NCI-H2081 treated with DMSO at 0.1 percent for 48 hours (cell line): Measurements from ENCODE around the gene HNF4A.
A peak's percentile ranks its signal among the peaks of the same experiment; 100 is the strongest.
"Not testable (repeated sequence)": the region's sequence is repeated elsewhere in the genome, so short reads cannot be mapped to it uniquely, and the experiment has no call there.

Source experiments
- DNase-seq: peaks from one replicate; lab custom pipeline; 2025; lab: John Stamatoyannopoulos, UW

HNF4A gene

DNA sequence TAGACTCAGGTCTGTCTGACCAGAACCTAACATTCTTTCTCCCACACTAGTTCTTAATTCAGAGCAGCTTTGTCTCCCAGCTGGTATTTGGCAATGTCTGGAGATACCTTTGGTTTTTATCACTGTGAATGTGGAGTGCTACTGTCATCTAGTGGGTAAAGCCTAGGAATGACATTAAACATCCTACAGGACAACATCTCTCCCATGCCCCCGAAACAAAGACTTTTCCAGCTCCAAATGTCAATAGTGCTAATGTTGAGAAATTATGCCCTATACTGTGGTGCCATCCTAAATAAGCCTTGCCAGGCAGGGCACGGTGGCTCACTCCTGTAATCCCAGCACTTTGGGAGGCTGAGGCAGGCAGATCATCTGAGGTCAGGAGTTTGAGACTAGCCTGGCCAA, 116.0 kb downstream of the HNF4A start:
- DNase-seq: no peak

DNA sequence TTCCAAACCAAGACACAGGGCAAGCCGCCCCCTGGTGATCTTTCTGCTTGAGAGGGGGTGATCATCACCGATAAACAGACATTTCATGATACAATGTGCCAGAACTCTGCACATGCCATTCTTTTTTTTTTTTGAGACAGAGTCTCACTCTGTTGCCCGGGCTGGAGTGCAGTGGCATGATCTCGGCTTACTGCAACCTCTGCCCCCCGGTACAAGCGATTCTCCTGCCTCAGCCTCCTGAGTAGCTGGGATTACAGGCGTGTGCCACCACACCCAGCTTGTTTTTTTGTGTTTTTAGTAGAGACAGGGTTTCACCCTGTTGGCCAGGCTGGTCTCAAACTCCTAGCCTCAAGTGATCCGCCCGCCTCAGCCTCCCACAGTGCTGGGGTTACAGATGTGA, 116.8 kb downstream of the HNF4A start:
- not testable (repeated sequence) for DNase-seq

DNA sequence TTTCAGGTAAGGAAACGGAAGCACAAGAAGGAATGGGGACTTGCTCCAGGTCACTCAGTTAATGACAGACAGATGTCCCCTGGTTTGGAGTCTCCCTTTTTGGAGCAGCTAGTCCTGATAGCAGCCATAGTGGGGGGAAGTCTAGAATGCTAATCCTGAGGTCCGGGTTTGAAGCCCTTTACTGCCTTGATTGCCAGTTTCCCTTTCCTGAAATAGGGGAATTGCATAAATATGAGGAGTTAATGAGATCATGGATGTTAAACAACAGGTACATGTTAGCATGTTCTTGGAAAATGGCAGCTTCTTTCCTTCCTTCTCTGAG, 119.8 kb downstream of the HNF4A start:
- DNase-seq: no peak

DNA sequence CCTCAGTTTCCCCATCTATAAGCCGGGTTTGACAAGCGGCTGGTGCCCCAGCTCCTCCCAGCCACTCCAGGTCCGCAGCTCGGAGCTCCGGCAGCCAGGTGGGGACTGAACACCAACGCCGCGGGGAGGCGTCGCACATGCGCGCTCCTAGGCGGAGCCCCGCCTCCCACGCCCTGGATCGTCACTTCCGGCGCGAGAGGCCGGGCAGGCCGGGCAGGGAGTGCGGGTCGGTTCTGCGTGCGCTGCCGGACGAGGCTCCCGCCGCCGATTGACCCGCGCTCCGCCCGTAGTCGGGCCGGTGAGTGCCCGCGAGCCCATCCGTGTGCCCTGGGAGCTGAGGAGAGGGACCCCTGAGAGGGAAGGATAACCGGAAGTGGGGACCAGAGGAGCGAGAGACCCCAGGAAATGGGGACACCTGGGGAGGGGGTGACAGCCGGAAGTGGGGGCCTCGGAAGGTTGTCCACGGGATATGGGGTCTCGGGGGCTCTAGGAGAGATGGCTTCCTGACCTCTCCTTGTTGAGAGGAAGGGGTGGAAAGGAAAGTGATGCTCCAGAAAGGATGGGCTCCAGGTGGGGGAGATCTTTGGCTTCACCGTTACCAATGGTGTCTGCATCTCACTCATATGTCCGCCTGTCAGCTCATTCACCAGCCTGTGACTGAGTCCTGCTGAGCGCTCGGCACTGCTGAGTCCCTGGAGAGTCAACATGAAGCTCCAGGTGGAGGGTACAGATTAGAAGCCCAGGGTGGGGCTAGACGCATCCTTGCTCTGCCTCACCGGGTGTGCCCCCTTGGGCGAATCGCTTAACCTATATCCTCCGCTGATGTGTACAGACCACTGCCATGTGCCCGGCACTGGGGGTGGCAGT, 120.4 kb downstream of the HNF4A start, which contains the start of gene TTPAL:
Gene TTPAL (plus strand): TSS at position 181 of the 867 bp plus-strand sequence. CDS start 4,126 bp downstream, outside the sequence.
- peak; percentile 57 for DNase-seq

DNA sequence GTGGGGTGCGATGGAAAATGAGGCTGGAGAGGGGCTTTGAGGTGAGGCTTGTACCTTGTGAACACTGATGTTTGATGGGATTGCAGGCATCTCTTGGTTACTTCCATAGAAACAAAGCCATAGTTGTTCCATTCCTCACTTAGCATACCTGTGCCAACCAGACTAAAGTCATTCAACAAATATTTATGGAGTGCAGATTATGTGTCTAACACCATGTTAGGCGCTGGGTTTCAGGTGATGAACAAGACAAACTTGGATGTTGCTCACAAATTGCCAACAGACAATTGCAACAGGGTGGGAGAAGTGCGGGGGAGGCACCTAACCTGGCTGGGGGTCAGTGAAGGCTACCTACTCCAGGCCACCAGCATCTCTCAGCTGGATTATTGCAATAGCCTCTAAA, 121.7 kb downstream of the HNF4A start:
- DNase-seq: no peak

DNA sequence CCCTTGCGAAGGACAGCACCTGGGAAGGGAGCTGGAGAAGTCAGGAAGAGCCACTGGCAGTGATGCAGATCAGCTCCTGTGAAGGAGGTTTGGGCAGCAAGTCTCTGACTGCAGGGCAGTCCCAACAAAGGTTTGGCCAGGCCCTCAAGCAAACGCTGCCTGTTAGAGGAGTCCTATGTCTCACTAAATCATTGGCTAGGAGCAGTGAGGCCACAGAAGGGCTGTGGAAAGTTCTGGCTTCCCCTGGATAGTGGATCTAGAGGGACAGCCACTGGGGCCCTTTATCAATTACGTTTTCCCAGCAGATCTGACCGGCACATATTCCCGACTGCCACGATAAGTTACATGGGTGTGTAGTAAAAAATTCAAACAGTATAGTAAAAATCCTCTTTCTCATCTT, 122.7 kb downstream of the HNF4A start:
- no peak for DNase-seq

DNA sequence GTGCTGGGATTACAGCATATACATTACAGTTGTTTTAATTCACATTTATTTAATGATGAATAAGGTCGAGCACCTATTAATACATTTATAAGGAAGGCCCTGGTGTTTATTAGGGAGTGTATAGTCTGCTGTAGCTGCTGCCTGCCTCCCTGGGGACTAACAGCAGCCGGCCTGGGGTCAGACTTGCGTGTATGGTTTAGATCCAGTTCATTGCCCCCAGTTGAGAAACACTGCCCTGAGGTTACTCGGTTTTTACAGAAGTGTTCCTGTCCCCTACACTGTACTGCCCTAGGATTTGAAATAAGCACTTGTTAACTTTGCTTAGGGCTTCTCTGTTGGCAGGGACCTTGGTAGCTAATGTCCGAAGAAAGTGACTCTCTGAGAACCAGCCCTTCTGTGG, 124.1 kb downstream of the HNF4A start:
- DNase-seq: no peak

DNA sequence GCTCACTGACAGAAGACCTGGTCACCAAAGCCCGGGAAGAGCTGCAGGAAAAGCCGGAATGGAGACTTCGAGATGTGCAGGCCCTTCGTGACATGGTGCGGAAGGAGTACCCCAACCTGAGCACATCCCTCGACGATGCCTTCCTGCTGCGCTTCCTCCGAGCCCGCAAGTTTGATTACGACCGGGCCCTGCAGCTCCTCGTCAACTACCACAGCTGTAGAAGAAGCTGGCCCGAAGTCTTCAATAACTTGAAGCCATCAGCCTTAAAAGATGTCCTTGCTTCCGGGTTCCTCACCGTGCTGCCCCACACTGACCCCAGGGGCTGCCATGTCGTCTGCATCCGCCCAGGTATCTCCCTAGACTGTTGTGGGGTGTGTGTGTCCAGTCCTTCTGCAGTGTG, 124.6 kb downstream of the HNF4A start:
- DNase-seq: no peak

DNA sequence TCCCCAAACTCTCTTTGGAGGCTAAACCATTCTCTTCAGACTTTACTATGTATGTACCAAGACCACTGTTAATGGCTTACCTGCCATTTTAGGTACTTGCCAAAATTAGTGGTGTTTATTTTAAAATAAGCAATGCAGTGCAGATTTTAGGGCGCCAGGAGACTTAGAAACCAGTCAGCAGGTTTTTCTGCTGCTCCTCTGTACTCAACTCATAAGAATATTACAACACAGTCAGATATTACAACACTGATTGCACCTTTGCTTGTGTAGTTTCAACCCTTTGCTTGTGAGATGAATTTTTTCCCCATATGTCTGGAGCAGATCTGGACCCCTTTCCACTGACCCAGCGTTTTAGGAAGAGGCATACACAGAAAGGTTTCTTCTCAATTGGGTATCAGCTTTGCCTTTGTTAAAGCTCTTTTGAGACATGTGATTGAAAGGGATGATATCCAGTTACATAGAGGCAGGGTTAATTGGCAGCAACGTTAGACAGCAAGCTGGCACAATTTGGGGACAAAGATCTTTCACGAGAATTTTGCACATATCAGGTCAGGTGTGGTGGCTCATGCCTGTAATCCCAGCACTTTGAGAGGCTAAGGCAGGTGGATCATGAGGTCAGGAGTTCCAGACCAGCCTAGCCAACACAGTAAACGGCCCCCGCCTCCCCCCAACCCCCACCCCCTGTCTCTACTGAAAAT, 126.4 kb downstream of the HNF4A start:
- no peak for DNase-seq

DNA sequence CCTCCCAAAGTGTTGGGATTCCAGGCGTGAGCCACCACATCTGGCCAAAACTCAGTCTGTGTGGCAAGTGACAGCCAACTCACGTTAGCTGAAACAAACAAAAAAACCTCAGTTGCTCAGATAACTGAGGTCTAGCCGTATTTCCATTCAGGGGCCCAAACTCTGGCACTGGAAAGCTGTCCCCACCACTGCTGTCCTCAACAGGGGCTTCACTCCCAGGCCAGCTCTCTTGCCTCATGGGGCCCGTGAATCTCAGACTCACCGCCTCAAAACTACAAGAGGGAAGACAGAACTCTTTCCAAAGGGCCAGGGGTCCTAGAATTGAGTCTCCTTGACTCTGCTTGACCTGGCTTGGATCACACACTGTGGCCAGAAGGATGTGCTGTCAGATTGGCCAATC, 127.6 kb downstream of the HNF4A start:
- no peak for DNase-seq
